RCC 7860 (cell line): ENCODE data around the gene SMIM41.

Source experiments
- DNase-seq: peaks from one replicate; pipeline ENCODE4 v3.0.0-alpha.2; 2015; ENCODE audit warnings: low spot score
- FAIRE-seq: peaks from 2 replicates; lab custom pipeline; 2012; peaks lifted over from hg19 to GRCh38; lab: Jason Lieb, UNC

The SMIM41 gene

DNA sequence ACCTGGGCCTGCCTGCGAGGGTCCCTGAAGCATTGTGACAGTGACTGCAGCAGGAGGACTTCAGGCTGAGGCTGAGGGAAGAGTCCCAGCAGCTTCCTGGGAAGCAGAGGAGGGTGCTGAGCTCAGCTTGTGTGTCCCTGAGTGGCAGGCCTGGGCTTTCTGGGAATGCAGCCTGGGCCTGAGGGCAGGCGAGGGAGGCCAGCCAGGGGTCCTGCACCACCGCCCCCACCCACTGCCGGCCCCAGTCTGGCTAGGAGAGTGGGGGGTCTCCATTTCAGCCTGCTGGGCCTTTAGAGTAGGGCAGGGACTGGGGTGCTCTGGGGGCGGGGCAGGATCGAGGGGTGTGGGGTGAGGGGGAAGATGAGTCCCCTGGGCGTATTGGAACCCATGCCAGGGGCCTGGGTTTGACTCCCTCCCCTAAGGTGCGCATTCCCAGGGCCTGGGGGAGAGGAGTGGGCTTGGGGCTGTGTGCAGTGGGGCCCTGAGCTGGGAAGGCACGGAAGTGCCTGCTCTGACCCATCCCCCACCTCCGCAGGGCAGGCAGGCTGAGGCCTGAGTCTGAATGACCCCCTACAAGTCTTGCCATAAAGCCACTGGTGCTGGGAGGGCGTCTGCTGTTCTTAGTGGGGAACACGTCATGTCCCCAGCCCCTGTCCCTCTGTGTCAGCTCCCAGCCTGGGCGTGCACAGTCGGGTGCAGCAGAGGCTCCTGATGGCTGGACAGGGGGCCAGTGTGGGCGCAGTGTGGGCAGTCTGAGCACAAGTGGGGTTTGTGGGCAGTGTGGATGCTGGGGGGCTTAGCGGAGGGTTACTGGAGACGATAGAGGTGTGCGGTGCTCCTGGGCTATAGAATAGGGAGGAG is 66.0 kb downstream of the SMIM41 start:
- FAIRE-seq: no peak
- no peak for DNase-seq

DNA sequence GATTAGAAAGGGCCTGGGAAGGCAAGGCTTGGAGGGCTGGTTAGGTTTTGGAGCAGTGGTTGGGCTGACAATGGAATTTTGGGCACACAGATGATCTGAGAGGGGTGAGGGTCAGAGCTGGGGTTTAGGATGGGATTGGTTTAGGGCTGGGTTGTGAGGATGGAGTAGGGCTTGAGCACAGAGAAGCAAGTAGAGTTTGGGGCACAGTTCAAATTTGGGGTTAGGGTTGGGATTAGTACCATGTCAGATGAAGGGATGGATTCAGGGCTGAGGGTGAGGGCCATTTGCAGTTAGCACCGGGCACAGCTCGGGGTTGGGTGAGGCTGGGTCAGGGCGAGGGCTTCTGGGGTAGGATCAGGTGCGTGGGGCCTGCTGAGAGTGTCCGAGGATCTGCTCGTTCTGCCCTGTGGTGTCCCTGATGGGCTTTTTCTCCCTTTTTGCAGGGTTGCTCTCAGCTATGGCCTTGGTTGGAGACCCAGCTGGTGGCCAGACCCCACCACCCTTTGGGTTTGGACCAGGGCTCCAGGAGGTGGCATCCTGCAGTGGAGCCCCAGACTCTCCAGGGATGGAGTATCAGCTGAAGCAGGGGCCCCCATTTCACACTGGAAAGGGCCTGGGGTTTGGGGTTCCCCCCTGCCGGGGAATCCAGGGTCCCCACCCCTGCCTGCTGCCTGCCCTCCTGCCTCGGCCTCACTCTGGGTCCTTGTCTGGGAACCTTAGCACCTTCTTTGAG is 66.8 kb downstream of the SMIM41 start:
- DNase-seq: no peak

GRCh38 chr12:52146822-52147366 is 67.4 kb downstream of the SMIM41 start:
- FAIRE-seq: no peak
- no peak for DNase-seq

More for the DNA sequence above, 66.8 kb downstream of the SMIM41 start:
- FAIRE-seq: no peak

DNA sequence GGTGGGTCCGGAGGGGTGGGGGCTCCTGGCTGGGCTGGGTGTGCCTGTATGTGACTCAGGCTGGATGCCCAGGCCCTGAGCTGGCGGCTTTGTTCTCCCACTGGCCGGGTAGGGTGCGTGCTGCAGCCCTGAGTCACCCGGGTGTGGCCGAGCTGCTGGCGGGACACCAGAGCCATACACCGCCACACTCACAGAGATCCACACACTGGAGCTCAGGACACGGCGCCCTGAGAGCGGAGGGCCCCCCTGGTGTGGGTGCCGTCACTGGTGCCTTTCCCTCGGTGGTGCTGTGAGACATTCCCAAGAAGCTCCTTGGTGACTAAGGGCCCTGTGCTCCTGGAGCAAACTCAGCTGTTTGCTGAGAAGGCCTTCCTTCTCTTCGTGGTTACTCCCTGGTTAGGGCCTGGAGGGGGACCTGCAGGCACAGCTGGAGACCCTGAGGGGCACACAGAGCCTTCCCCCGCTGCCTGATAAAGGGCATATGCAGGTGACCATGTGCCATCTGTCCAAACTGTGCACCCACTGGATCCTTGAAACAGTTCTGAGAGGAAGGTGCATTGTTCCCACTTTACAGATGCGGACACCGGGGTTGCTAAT is 68.0 kb downstream of the SMIM41 start:
- FAIRE-seq (peak; percentile 89), DNase-seq (peak; percentile 99)

GRCh38 chr12:52147964-52148463 is 68.5 kb downstream of the SMIM41 start:
- no peak for DNase-seq
- FAIRE-seq: no peak

DNA sequence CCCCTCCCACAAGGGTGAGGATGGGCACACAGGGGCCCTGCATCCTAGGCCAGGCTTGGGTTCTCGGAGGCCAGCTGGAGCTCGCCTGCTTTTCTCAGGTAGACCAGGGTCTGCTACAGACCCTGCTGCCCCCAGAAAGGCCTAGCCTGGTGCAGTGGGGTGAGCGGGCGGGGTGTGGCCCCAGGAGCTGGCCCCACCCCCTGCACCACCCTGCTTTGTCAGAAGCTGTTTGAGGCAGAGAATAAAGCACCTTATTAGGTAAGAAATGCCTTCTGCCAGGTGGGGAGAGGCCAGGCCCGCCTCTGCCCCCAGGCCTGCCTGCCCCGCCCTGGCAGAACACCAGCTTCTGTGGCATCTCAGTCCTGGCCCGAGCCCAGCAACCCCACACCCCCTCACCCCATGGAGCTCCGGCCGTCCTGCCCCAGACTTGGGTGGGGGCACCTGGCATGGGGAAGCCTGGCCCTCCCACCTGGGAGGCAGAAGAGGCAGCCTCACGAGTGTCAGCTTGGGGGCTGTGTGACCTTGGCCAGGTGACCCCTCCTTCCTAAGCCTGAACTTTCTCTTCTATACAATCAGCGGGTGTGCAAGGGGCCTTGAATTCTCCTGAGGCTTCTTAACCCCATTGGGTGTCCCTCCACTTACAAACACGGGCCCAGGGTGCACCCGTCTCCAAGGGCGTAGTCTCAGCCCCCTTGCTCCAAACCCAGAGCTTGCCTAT is 69.1 kb downstream of the SMIM41 start:
- FAIRE-seq: no peak
- peak; percentile 70 for DNase-seq

DNA sequence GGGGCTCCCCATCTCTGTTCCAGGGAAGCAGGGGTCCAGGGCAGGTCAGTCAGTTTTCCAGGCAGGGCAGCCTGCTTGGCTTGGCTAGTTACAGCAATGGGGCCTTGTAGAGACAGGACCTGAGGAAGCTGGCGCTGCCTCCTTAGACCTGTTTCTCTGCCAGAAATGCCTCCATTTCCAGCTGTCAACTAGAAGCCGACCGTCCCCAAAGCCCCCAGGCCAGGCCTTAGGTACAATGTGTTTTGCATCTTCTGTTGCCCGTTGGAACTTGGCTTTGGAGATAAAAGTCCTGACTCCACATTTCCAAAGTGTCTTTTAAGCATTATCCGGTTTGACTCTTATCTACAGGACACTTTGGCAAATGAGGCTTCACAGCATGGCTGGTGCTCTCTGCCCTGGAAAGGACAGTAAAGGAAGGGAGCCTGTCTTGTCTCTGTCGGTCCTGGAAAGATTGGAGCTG is 69.7 kb downstream of the SMIM41 start:
- FAIRE-seq (no peak), DNase-seq (no peak)

DNA sequence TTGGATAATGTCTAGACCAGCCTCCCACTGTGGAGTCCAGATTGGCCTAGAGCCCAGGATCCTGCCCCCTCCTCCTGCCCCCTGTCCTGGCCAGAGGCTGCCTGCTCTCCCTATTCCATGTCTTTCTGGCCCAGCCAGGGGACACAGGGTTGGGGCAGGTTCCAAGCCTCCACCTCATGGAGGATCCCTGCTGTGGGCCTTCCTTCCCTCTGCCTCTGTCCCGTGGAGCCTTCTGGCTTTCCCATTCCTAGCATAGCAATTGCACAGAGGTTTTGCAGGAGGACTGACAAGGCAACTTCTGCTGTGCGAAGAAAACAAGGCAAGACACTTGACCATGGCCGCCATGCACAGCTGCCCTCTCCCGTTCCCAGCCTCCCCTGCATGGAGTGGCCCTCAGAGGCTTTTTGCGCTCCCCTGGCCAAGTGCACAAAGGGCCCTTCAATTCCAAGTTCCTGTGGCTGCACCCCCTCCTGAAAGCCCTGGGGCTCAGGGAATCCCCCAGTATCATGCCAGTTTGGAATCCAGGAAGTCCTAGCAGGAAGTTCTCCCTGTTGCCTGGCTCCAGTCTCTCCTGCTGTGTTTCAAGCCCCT is 70.2 kb downstream of the SMIM41 start:
- FAIRE-seq: no peak
- DNase-seq: no peak

GRCh38 chr12:52151153-52151836 is 71.8 kb downstream of the SMIM41 start:
- no peak for FAIRE-seq
- DNase-seq: no peak

GRCh38 chr12:52151837-52152783 is 72.6 kb downstream of the SMIM41 start:
- DNase-seq (peak; percentile 10), FAIRE-seq (no peak)

DNA sequence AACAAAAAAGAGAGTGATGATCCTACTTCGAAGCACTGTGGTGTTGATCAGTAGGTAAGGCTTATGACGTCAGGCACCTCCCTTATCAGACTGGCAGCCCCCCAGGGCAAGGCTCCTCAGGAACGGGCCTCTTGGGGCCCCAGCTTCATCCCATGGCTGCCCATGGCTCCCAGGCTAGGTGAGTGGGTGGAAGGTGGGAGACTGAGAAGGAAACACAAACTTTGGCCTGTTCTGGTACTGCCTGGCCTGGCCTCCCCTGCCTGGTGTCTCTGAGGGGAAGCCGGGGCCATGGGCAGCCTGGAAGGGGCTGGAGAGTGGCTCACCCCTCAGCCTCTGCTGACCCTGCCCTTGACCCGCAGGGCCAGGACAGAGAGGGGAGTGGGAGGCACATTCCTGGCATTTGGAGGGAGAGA is 73.4 kb downstream of the SMIM41 start:
- FAIRE-seq (no peak), DNase-seq (no peak)

- peak; percentile 4 for DNase-seq
- FAIRE-seq: no peak
These were observed 75.8 kb downstream of the SMIM41 start for GRCh38 chr12:52155048-52155868.

DNA sequence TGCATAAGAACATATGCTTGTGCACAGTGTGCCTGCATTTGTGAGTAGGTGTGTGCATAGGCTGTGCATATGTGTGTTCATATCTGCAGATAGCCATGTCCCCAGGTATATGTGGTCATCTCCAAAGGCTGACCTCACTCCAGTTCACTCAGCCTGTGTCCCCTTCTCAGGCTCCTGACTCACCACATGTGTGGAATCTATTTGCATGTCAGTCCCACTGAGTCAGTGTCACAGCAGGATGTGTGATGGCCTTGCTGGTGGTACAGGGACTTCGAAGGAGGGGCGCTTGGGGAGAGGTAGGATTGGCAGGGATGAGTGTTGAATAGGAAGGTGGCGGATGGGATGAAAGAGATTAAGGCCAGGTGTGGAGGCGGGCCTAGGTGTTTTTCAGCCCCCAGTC is 76.8 kb downstream of the SMIM41 start:
- FAIRE-seq: peak; percentile 20
- peak; percentile 84 for DNase-seq

DNA sequence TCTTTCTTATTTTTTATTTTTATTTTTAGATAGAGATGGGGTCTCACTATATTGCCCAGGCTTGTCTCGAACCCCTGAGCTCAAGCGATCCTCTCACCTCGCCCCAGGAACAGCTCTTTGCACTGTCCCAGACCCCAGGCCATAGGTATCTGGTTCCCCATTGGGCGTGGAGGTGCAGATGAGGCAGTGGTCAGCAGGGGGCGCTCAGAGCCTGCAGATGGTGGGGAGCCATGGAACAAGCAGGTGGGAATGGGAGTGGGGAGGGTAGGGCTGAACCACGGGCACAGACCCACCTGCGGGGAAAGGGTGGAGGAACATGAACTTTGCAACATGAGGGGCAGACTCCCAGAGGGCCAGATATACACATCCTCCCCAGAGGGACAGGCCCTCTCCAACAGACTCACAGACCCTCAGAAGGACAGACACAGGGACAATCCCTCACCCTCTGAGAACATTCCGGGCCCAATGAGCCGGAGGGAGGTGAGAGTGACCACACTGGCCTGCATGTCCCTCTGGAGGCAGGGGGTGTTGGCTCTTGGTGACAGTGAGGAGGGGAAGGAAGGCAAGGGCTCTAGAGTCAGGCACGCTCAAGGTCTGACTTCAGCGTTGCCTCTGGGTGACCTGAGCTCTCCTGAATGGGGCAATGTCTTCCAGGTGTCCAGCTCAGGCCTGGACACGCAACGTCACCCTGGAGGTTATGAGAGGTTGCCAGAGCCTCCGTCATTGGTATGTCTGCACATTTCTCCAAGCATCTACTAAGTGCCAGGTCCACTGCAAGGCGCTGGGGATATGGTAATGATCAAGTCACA is 77.5 kb downstream of the SMIM41 start:
- FAIRE-seq: no peak
- peak; percentile 18 for DNase-seq

DNA sequence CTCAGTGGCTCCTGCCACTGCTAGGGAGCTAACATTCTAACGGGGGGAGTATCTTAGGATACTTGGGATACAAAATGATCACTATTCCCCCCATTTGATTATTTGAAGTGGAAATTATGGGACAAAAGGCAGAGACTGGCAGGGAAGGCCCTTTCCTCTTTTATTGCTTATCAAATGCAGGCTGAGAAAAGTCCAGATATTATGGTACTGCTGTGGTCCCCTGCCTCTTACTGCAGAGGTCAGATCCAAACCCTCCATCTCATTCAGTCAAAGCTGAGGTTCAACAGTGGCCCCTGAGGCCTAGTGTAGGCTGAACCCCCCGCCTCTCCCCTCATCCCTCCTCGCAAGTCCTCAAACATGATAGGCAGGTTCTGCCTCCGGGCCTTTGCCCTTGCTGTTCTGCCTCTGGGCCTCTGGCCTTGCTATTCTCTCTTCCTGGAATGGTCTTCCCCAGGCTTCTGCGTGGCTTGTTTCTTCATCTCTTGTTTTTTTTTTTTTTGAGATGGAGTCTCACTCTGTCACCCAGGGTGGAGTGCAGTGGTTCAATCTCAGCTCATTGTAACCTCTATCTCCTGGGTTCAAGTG is 78.2 kb downstream of the SMIM41 start:
- FAIRE-seq: no peak
- no peak for DNase-seq
